HFFc6 (cell line): Measurements from ENCODE around the gene PDZD2. TPM values are rescaled to one million over a fixed set of nuclear protein-coding genes. Genes with fewer than 3 reads are reported as not detected.

Experiments
- DNase-seq: peaks from one replicate; pipeline ENCODE4 v3.0.0-alpha.2; 2018
- H3K27ac Mint-ChIP-seq: 2 replicates; pipeline ENCODE4 v1.8.0; 2020; ENCODE audit warnings: mild to moderate bottlenecking, mixed read lengths
- H3K27me3 Mint-ChIP-seq: 2 replicates; pipeline ENCODE4 v1.8.0; 2021; ENCODE audit warnings: mild to moderate bottlenecking, moderate library complexity, mixed read lengths; ENCODE audit not compliant: insufficient read depth
- H3K36me3 Mint-ChIP-seq: 2 replicates; pipeline ENCODE4 v1.8.0; 2021; ENCODE audit warnings: low read depth, mixed read lengths
- H3K4me1 Mint-ChIP-seq: 2 replicates; pipeline ENCODE4 v1.8.0; 2020; ENCODE audit warnings: low read depth, mixed read lengths
- H3K4me3 Mint-ChIP-seq: 2 replicates; pipeline ENCODE4 v1.8.0; 2020; ENCODE audit warnings: mild to moderate bottlenecking, moderate library complexity, mixed read lengths
- H3K9me3 Mint-ChIP-seq: 2 replicates; pipeline ENCODE4 v1.8.0; 2020; ENCODE audit warnings: mild to moderate bottlenecking, mixed read lengths
- CTCF ChIP-seq: fragments of 200-600 bp; sonication (generic); IDR thresholded peaks from 2 replicates; pipeline ENCODE4 v1.5.0; 2021; ENCODE audit warnings: antibody characterized with exemption, mild to moderate bottlenecking
- total RNA-seq, 6 experiments: library from RNA; stranded (reverse); fragmentation: NEBNext Ultra II Directional; extraction: Animal tissue kit (Norgen Biotek cat#: 25700); gene quantifications; 2 replicates in 1 of 6; 3 replicates in 5 of 6; pipeline ENCODE4 v1.2.3, GENCODE V29; 2021

Gene PDZD2
- total RNA-seq, 6 experiments from 2014 or later, result 0.02 to 0.12 (median 0.09) TPM

GRCh38 chr5:31866166-31866565 lies 227.2 kb downstream of the PDZD2 start:
- H3K27ac Mint-ChIP-seq, result no peak overlapping the region
- no peaks in the 10 kb centered on the region for H3K36me3 Mint-ChIP-seq
- no peaks in the 10 kb centered on the region for H3K9me3 Mint-ChIP-seq
- no peak for TF ChIP-seq CTCF
- H3K27me3 Mint-ChIP-seq, result peaks cover 34% of the 10 kb centered on the region
- no peak for DNase-seq
- H3K4me3 Mint-ChIP-seq, result no peak overlapping the region
- H3K4me1 Mint-ChIP-seq, result no peaks in the 10 kb centered on the region

GRCh38 chr5:31867219-31867618 lies 228.3 kb downstream of the PDZD2 start:
- H3K4me3 Mint-ChIP-seq, result no peak overlapping the region
- no peak for TF ChIP-seq CTCF
- DNase-seq, result no peak
- no peaks in the 10 kb centered on the region for H3K9me3 Mint-ChIP-seq
- H3K27ac Mint-ChIP-seq, result no peak overlapping the region
- no peaks in the 10 kb centered on the region for H3K36me3 Mint-ChIP-seq
- peaks cover 40% of the 10 kb centered on the region for H3K27me3 Mint-ChIP-seq
- H3K4me1 Mint-ChIP-seq, result no peaks in the 10 kb centered on the region

- H3K27me3 Mint-ChIP-seq, result peaks cover 15% of the 10 kb centered on the region
- H3K4me3 Mint-ChIP-seq, result no peak overlapping the region
- no peaks in the 10 kb centered on the region for H3K9me3 Mint-ChIP-seq
- no peak overlapping the region for H3K27ac Mint-ChIP-seq
- H3K4me1 Mint-ChIP-seq, result no peaks in the 10 kb centered on the region
- H3K36me3 Mint-ChIP-seq, result no peaks in the 10 kb centered on the region
- no peak for DNase-seq
- TF ChIP-seq CTCF, result no peak
These were observed 241.5 kb downstream of the PDZD2 start for GRCh38 chr5:31880449-31880848.

GRCh38 chr5:31884896-31885295 lies 246.0 kb downstream of the PDZD2 start:
- Mint-ChIP-seq H3K9me3 (no peaks in the 10 kb centered on the region), H3K27me3 (peaks cover 41% of the 10 kb centered on the region), H3K4me3 (no peak overlapping the region), H3K4me1 (no peaks in the 10 kb centered on the region), H3K27ac (no peak overlapping the region), H3K36me3 (no peaks in the 10 kb centered on the region)
- no peak for TF ChIP-seq CTCF
- no peak for DNase-seq

GRCh38 chr5:31886206-31886605 lies 247.3 kb downstream of the PDZD2 start:
- TF ChIP-seq CTCF, result no peak
- Mint-ChIP-seq H3K4me1 (no peaks in the 10 kb centered on the region), H3K36me3 (no peaks in the 10 kb centered on the region), H3K27ac (no peak overlapping the region), H3K9me3 (no peaks in the 10 kb centered on the region), H3K4me3 (no peak overlapping the region), H3K27me3 (peaks cover 49% of the 10 kb centered on the region)
- no peak for DNase-seq

GRCh38 chr5:31887556-31887955 lies 248.6 kb downstream of the PDZD2 start:
- Mint-ChIP-seq H3K27ac (no peak overlapping the region), H3K27me3 (peaks cover 57% of the 10 kb centered on the region), H3K36me3 (no peaks in the 10 kb centered on the region), H3K9me3 (no peaks in the 10 kb centered on the region), H3K4me3 (no peak overlapping the region), H3K4me1 (no peaks in the 10 kb centered on the region)
- TF ChIP-seq CTCF, result no peak
- DNase-seq, result no peak
